HepG2 (cell line): Measurements from ENCODE around the gene ATRN. TPM values are rescaled to one million over a fixed set of nuclear protein-coding genes. Genes with fewer than 3 reads are reported as not detected.
A peak's percentile ranks its signal among the peaks of the same experiment; 100 is the strongest.

Experiments used
- AHR ChIP-seq: IDR thresholded peaks from 2 replicates; pipeline ENCODE4 v1.6.1; 2018; ENCODE audit warnings: missing genetic modification reagents, missing compliant biosample characterization
- E2F1 ChIP-seq: sonication (generic); formaldehyde crosslinking; IDR thresholded peaks from 2 replicates; pipeline ENCODE4 v1.5.0; 2020; ENCODE audit warnings: missing genetic modification reagents
- FOXA3 ChIP-seq: IDR thresholded peaks from 2 replicates; pipeline ENCODE4 v1.6.1; 2016; ENCODE audit warnings: missing genetic modification reagents, missing compliant biosample characterization
- GRHL1 ChIP-seq: sonication (generic); formaldehyde crosslinking; conservative IDR thresholded peaks from 2 replicates; pipeline ENCODE4 v1.8.0; 2022; ENCODE audit warnings: missing genetic modification reagents
- HIVEP1 ChIP-seq: sonication (generic); formaldehyde crosslinking; IDR thresholded peaks from 2 replicates; pipeline ENCODE4 v1.4.0; 2020; ENCODE audit warnings: mild to moderate bottlenecking, missing genetic modification reagents
- HNF1B ChIP-seq: sonication (generic); formaldehyde crosslinking; IDR thresholded peaks from 2 replicates; pipeline ENCODE4 v1.5.1; 2020; ENCODE audit warnings: mild to moderate bottlenecking, moderate library complexity, missing genetic modification reagents
- ISX ChIP-seq: sonication (generic); formaldehyde crosslinking; conservative IDR thresholded peaks from 2 replicates; pipeline ENCODE4 v1.5.0; 2020; ENCODE audit warnings: missing genetic modification reagents
- KDM5A ChIP-seq: fragments of 200-600 bp; sonication (generic); IDR thresholded peaks from 2 replicates; pipeline ENCODE4 v1.7.0; 2018; ENCODE audit warnings: antibody characterized with exemption, mild to moderate bottlenecking, low read length, borderline replicate concordance
- MAFF ChIP-seq: IDR thresholded peaks from 2 replicates; pipeline ENCODE4 v1.6.1; 2011; ENCODE audit warnings: low read depth, low read length, improper control_type of control experiment
- NCOA1 ChIP-seq: sonication (generic); formaldehyde crosslinking; IDR thresholded peaks from 2 replicates; pipeline ENCODE4 v1.9.0; 2021; ENCODE audit warnings: missing genetic modification reagents
- SMAD1 ChIP-seq: sonication (generic); formaldehyde crosslinking; IDR thresholded peaks from 2 replicates; pipeline ENCODE4 v1.4.0; 2020; ENCODE audit warnings: missing genetic modification reagents, low read depth, mild to moderate bottlenecking, borderline replicate concordance
- SNRNP70 ChIP-seq: fragments of 200-400 bp; formaldehyde crosslinking; IDR thresholded peaks from 2 replicates; pipeline ENCODE4 v1.6.1; 2017; ENCODE audit warnings: mild to moderate bottlenecking, low read depth, low read length, moderate library complexity
- ZNF224 ChIP-seq: sonication (generic); formaldehyde crosslinking; IDR thresholded peaks from 2 replicates; pipeline ENCODE4 v1.5.0; 2020; ENCODE audit warnings: mild to moderate bottlenecking, missing genetic modification reagents
- ZNF546 ChIP-seq: sonication (generic); formaldehyde crosslinking; conservative IDR thresholded peaks from 2 replicates; pipeline ENCODE4 v1.8.1; 2023; ENCODE audit warnings: mild to moderate bottlenecking, missing genetic modification reagents
- ZSCAN22 ChIP-seq: sonication (generic); formaldehyde crosslinking; IDR thresholded peaks from 2 replicates; pipeline ENCODE4 v1.4.0; 2020; ENCODE audit warnings: mild to moderate bottlenecking, missing genetic modification reagents
- ZUFSP ChIP-seq: sonication (generic); formaldehyde crosslinking; IDR thresholded peaks from 2 replicates; pipeline ENCODE4 v1.9.0; 2021; ENCODE audit warnings: missing genetic modification reagents, mild to moderate bottlenecking, borderline replicate concordance
- polyA plus RNA-seq, 8 experiments: library from polyadenylated mRNA; depleted of rRNA in 3 of 8; stranded (reverse) in 7 of 8; unstranded in 1 of 8; fragments of >200 nt; fragmentation: Illumina TruSeq in 4 of 8; extraction: Trizol in 4 of 8; gene quantifications; 2 replicates each; pipeline versions ENCODE4 v1.2.1 to v1.2.3, GENCODE V29; 2011 to 2016; ENCODE audit warnings: low read depth in 4 of 8, missing spikeins in 1 of 8, mixed read lengths in 1 of 8; ENCODE audit not compliant: insufficient read depth in 1 of 8
- total RNA-seq, 5 experiments: library from RNA; depleted of rRNA; stranded (reverse); fragments of >200 nt; fragmentation: Illumina TruSeq; extraction: Trizol; gene quantifications; 2 replicates each; pipeline ENCODE4 v1.2.3, GENCODE V29; 2016; ENCODE audit warnings: low read depth in 1 of 5
- TF ChIP-seq, protein P1 (sequence below): sonication (generic); formaldehyde crosslinking; IDR thresholded peaks from 2 replicates; pipeline ENCODE4 v1.5.1; 2020; ENCODE audit warnings: mild to moderate bottlenecking, missing genetic modification reagents
- TF ChIP-seq, protein P2 (sequence below): sonication (generic); formaldehyde crosslinking; IDR thresholded peaks from 2 replicates; pipeline ENCODE4 v1.8.0; 2023; ENCODE audit warnings: mild to moderate bottlenecking, missing genetic modification reagents

The ATRN gene
- total and polyA plus RNA-seq, 2 of the 13 experiments (the other 11 are each of a cell fraction or from before 2014, with no cell fraction given), result 44.2 to 81.1 TPM

DNA sequence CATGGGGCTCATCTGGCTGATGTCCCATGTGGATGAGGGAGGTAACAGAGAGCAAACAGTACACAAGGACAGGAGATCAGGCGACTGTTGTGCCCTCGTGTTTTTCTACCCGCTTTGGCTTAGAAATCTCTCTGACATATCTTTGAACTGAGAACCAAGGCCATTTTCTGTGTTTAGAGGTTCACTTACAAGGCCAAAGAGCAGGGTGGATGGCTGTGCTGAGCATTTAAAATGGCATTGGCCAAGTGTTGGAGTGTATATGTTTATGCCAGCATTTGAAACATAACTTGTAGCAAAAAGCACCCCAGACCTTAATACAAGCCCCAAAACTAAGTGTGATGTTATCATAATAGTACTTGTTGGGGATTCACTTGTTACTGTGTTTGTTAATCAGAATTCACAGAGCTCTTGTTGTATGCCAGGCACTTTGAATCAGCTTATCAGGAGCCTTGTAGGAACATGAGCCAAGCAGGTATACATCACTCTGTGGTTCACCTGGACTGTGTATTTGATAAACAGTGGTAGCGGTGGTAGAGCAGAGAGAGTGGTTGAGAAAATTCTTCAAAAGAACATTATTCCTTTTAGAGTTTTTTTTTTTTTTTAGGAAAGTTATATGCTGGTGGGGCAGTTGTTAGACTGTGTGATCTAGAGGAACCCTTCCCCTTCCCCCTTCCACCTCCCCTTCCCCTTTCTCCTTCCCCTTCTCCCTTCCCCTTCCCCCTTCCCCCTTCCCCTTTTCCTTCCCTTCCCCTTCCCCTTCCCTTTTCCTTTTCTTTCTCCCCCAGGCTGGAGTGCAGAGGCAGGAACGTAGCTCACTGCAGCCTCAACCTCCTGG, 71.3 kb downstream of the ATRN start (continued):
- TF ChIP-seq GRHL1 (CRISPR knock-in tag), result no peak
- no peak; the same call in 1 of the 2 replicates for TF ChIP-seq AHR (CRISPR knock-in tag)
- TF ChIP-seq E2F1 (CRISPR knock-in tag), result 0 out of 2 replicates have a peak, but pooled peaks have one; percentile 42
- TF ChIP-seq, protein P1, sequence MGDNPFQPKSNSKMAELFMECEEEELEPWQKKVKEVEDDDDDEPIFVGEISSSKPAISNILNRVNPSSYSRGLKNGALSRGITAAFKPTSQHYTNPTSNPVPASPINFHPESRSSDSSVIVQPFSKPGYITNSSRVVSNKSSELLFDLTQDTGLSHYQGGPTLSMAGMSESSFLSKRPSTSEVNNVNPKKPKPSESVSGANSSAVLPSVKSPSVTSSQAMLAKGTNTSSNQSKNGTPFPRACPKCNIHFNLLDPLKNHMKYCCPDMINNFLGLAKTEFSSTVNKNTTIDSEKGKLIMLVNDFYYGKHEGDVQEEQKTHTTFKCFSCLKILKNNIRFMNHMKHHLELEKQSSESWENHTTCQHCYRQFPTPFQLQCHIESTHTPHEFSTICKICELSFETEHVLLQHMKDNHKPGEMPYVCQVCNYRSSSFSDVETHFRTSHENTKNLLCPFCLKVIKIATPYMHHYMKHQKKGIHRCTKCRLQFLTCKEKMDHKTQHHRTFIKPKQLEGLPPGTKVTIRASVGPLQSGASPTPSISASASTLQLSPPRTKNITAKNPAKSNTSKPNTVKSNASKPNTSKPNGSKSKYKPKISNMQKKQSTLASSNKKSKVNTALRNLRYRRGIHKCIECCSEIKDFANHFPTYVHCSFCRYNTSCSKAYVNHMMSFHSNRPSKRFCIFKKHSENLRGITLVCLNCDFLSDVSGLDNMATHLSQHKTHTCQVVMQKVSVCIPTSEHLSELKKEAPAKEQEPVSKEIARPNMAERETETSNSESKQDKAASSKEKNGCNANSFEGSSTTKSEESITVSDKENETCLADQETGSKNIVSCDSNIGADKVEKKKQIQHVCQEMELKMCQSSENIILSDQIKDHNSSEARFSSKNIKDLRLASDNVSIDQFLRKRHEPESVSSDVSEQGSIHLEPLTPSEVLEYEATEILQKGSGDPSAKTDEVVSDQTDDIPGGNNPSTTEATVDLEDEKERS (CRISPR knock-in tag), result peak; percentile 52; the same call in 1 of the 2 replicates
- no peak for TF ChIP-seq ZUFSP (CRISPR knock-in tag)
- no peak for TF ChIP-seq ZNF224 (CRISPR knock-in tag)
- no peak for TF ChIP-seq ZSCAN22 (CRISPR knock-in tag)
- TF ChIP-seq MAFF, result no peak
- no peak for TF ChIP-seq ISX (CRISPR knock-in tag)
- TF ChIP-seq, protein P2, sequence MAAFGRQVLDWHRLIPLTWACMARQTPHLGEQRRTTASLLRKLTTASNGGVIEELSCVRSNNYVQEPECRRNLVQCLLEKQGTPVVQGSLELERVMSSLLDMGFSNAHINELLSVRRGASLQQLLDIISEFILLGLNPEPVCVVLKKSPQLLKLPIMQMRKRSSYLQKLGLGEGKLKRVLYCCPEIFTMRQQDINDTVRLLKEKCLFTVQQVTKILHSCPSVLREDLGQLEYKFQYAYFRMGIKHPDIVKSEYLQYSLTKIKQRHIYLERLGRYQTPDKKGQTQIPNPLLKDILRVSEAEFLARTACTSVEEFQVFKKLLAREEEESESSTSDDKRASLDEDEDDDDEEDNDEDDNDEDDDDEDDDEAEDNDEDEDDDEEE (CRISPR knock-in tag), result no peak
- no peak for TF ChIP-seq ZNF546 (CRISPR knock-in tag)
- 0 out of 2 replicates have a peak, but pooled peaks have one; percentile 75 for TF ChIP-seq HNF1B (CRISPR knock-in tag)
- TF ChIP-seq KDM5A, result no peak
- peak; percentile 96 for TF ChIP-seq FOXA3 (CRISPR knock-in tag)
- no peak for TF ChIP-seq HIVEP1 (CRISPR knock-in tag)
- no peak for TF ChIP-seq SMAD1 (CRISPR knock-in tag)
- TF ChIP-seq NCOA1 (CRISPR knock-in tag), result no peak
- TF ChIP-seq SNRNP70, result no peak
